NCI-H2081 treated with DMSO at 0.1 percent for 48 hours (cell line): ENCODE data around the gene CYP3A5.
"Not testable (repeated sequence)": the region's sequence is repeated elsewhere in the genome, so short reads cannot be mapped to it uniquely, and the experiment has no call there.

Experiments used
- DNase-seq: peaks from one replicate; lab custom pipeline; 2025; lab: John Stamatoyannopoulos, UW

The CYP3A5 gene

GRCh38 chr7:99642027-99642426, 37.8 kb downstream of the CYP3A5 start:
- no peak for DNase-seq

DNA sequence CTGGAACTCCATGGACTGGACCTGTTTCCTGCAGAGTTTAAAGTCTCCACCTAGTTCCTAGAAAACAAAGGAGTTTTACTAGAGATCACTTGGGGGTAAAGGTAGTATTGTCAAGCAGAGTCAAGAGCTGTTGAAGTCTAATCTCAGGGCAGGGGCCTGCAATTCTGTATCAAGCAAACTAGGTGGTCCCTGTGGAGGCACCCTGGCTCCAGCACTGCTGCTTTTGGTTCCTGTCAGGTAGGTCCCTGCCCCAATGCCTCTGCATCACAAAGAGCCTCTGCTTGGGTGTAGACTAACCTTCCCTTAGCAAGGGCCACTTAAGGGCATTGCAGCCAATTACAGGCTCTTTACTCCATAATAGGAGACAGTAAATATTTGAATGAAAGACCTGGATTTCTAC, 40.5 kb downstream of the CYP3A5 start:
- DNase-seq = no peak

GRCh38 chr7:99638731-99639130, 41.1 kb downstream of the CYP3A5 start:
- DNase-seq = no peak

GRCh38 chr7:99637414-99637813, 42.4 kb downstream of the CYP3A5 start:
- not testable (repeated sequence) for DNase-seq

- peak; percentile 80 for DNase-seq
These were observed 48.3 kb downstream of the CYP3A5 start for GRCh38 chr7:99631295-99632109.

DNA sequence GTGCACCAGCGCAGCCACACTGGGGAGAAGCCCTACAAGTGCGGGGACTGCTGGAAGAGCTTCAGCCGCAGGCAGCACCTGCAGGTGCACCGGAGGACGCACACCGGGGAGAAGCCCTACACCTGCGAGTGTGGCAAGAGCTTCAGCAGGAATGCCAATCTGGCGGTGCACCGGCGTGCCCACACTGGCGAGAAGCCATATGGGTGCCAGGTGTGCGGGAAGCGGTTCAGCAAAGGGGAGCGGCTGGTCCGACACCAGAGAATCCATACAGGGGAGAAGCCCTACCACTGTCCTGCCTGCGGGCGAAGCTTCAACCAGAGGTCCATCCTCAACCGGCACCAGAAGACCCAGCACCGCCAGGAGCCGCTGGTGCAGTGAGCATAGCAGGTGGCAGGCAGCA, 50.2 kb downstream of the CYP3A5 start:
- no peak for DNase-seq

- DNase-seq = no peak
These were observed 51.0 kb downstream of the CYP3A5 start for GRCh38 chr7:99628471-99629465.

- DNase-seq = no peak
These were observed 52.3 kb downstream of the CYP3A5 start for GRCh38 chr7:99627513-99627912.

DNA sequence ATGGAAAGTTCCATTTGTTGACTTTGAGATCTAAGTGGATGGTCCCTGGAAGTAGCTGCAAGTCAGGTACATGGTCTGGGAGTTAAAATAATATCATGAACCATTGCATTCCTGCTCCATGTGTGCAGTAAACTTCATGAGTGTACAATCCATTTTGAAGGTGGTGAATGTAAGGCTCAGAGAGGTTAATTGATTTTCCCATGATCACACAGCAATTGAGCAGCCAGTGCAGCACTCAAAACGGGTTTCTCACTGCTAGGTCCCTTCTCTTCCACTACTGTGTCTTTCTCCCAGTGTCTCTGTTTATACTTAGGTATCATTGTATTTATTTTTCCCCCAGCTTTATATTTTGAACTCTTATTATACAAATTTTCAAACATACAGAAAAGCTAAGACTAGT, 53.1 kb downstream of the CYP3A5 start:
- DNase-seq = no peak

- no peak for DNase-seq
These were observed 53.8 kb downstream of the CYP3A5 start for GRCh38 chr7:99625961-99626360.

DNA sequence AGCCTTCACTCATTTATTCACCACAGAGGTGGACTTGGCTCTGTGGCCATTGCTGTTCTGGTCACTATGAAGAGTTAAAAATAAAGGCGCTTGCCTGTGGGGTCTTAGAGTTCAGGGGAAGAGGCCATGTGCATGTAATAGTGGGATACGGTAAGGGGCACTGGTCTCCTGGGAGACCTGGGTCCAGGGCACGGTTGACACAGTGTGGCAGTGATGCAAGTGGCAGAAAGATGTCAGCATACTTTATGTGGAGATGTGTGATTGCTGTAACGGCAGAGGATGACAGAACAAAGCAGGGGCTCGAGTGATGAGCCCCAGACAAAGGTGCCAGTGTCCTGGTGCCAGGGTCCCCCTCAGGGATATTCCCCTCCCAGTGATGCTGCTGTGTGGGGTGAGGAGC, 54.5 kb downstream of the CYP3A5 start:
- no peak for DNase-seq

GRCh38 chr7:99624484-99624883, 55.3 kb downstream of the CYP3A5 start:
- no peak for DNase-seq

DNA sequence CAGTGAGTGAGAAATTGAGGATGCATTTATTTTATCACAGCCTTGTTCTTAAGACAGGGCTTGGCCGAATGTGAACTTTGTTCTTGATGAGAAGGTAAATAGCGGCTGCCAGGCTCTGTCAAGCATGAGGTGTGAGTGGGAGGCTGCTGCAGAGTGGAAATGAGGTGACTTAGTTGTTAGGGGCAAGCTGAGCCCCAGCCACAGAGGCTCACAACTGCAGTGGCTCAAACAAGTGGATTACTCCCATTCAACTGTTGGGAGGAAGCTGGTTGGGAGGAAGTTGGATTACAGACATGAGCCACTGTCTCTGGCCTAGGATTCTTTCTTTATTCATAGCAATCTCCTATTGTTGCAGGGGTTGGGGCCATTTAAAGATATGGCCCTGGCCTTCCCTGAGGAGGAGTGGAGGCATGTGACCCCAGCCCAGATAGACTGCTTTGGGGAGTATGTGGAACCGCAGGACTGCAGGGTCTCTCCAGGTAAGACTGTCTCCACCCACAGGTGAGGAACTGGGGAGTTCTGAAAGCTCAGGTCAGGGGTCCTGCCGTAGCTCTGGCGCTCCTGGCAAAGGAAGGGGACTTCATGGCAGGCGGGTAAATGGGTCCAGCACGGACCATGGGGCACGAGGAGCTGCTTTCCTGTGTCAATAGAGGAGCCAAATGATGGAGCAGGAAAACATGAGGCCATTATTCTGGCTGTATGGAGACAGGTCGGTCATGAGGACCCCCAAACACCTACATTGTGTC, 55.9 kb downstream of the CYP3A5 start:
- DNase-seq = no peak

DNA sequence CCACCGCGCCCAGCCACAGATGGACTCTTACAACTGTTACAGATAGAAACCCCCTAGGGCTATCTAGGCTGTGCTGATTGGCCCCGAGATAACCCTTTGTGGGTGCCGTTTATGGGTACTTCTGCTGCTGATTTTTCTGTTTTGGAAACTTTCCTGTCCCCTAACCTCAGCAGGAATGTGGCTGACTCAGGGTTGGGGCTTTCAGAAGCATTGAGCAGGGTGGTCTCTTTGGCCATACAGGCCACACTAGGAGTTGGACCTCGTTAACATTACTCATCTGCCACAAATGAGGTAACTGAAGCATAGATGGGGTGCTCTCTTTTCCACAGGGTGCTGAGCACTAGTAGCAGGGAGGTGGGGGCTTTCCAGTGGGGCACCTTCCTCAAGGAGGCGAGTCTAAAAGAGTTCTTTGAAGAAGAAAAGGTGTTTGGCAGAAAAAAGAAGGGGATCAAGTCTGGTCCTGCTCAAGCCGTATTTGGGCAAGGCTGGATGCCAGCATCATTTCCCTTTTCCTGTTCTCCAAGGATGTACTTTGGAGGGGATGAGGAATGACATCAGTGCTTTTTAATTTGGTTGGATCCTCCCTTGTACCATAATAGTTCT, 56.6 kb downstream of the CYP3A5 start:
- DNase-seq = no peak

- DNase-seq = no peak
These were observed 57.2 kb downstream of the CYP3A5 start for GRCh38 chr7:99622596-99622995.

- DNase-seq = no peak
These were observed 58.5 kb downstream of the CYP3A5 start for GRCh38 chr7:99621271-99621670.

- no peak for DNase-seq
These were observed 60.1 kb downstream of the CYP3A5 start for GRCh38 chr7:99619571-99620130.

DNA sequence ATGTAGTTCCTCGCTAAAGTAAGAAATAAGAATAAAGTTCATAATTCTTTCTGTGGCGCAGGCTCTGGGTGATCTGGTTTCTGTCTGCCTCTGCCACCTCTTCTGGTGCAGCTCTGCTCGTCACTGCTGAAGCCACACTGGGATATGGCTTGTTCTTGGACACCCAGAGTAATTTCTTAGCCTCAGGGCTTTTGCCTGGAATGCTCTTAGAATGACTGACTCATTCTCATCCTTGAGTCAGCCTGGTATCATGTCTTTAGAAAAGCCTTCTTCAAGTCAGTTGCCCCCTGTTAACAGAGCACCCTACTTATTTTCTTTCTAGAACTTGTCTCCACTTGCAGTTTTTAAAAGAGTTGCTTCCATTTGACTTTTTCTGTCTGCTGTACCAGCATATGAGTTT, 61.1 kb downstream of the CYP3A5 start:
- DNase-seq = no peak

- no peak for DNase-seq
These were observed 62.5 kb downstream of the CYP3A5 start for GRCh38 chr7:99617192-99617781.

DNA sequence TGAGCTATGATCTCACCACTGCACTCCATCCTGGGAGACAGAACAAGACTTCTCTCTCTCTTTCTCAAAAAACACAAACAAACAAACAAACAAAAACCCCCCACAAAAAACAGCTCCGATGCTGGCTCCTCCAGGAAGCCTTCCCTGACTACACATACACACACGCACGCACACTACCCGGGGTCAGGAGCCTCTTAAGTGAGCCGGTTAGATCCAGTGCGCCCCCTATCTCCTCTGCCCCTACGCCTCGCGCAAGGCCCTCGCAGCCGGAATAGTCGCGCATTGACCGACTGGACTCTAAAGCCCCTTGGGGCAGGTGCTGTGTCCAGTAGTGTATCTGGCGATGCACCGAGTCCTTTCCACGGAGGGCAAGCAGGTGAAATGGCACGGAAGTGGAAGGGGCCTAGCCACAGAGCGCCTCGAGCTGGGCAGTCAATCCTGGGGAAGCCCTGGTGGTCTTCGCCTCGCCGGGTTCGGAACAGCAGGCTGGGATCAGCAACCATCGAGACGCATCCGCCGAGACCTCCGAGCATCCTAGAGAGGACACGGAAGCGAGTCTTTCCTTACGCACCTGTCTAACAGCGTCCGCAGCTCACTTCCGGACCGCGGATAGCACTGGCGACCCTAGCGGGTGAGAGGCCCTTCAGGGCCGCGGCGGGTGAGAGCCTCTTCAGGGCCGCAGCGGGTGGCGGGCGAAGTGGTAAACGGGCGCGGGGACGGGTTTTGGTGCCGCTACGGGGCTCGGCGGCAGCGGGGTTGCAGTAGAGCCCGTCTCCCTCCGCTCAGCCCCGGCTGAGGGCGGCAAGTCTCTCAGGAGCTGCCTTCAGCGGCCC, 63.2 kb downstream of the CYP3A5 start, which contains the start of gene ZSCAN25:
ZSCAN25 (plus strand) TSS at position 588 of the 833 bp plus-strand sequence. CDS start 2,661 bp downstream, outside the sequence.
- peak; percentile 73 for DNase-seq
